ENCODE results near the gene GPR45. TPM values are rescaled to one million over a fixed set of nuclear protein-coding genes. Genes with fewer than 3 reads are reported as not detected.

GPR45 gene
- total RNA-seq, 4 donors from 2014 or later, result not detected

GRCh38 chr2:105258835-105259350, 17.4 kb downstream of the GPR45 start:
- Histone ChIP-seq H3K27ac (no peak overlapping the region), H3K4me3 (no peak overlapping the region), H3K27me3 (no peaks in the 10 kb centered on the region), H3K4me1 (no peaks in the 10 kb centered on the region), H3K9me3 (no peaks in the 10 kb centered on the region), H3K36me3 (peaks cover 0 to 19% (median 0%) of the 10 kb centered on the region in 3 donors)
- WGBS, 2 donors, result 82 to 94% methylated on average over 6 to 10 of the region's 10 CpGs
- TF ChIP-seq POLR2A (IDR thresholded peaks at IDR 0.05) (no peak), CTCF (IDR thresholded peaks at IDR 0.05) (no peak)
- no peak for DNase-seq
- intact Hi-C loops (cut with DNase I), result no loop called here

DNA sequence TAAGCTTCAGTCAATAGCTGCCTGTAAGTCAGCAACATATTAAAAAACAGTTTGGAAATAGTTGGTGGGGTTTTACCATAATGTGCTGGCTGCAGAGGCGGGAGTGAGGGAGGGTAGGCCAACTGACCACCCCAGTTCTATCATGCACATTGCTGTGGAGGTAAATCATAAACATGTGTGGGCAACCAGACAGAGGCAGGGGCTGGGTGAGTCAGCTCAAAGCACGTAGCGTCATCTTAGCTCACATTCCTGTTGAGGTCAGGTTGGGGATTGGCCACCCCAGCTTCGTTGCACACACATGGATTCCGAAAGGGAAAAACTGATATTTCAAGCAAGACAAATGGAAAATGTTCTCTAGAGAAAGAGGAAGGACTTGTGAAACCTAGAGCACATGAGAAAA, 19.5 kb downstream of the GPR45 start:
- no peak for DNase-seq
- Histone ChIP-seq H3K4me3 (no peak overlapping the region), H3K27ac (no peak overlapping the region), H3K9me3 (no peaks in the 10 kb centered on the region), H3K27me3 (no peaks in the 10 kb centered on the region), H3K36me3 (peaks cover 4 to 41% (median 4%) of the 10 kb centered on the region in 3 donors), H3K4me1 (no peaks in the 10 kb centered on the region)
- TF ChIP-seq CTCF (IDR thresholded peaks at IDR 0.05) (no peak), POLR2A (IDR thresholded peaks at IDR 0.05) (no peak)
- intact Hi-C loops (cut with DNase I), result no loop called here
- 61 to 66% methylated on average over 5 of the region's 5 CpGs for WGBS, 2 donors

DNA sequence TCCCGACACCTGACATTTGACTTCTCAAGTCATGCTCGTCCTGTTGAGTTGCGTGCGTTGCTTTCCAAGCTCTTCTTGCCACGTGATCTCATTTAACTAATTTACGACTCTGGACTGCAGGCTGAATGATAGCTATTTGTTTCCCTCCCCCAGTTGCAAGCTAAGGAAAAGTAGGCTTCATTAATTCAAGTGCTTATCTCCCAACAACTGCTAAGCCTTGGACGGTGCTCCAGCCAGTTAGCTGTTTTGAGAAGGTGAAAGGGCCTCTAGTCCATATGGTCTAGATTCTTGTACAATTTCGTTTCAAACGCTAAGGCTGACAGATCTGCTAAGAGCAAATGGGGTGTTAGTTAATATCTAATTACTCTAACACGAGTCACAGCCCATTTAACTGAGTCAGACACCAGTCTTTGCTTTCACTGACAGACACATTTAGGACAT, 21.1 kb downstream of the GPR45 start:
- TF ChIP-seq CTCF (IDR thresholded peaks at IDR 0.05), result no peak
- no peak for TF ChIP-seq POLR2A (IDR thresholded peaks at IDR 0.05)
- Histone ChIP-seq H3K4me1 (no peaks in the 10 kb centered on the region), H3K36me3 (peaks cover 6 to 57% (median 11%) of the 10 kb centered on the region in 3 donors), H3K27ac (no peak overlapping the region), H3K9me3 (no peaks in the 10 kb centered on the region), H3K27me3 (no peaks in the 10 kb centered on the region), H3K4me3 (no peak overlapping the region)
- WGBS, 2 donors, result 77 to 85% methylated on average over 10 of the region's 10 CpGs
- DNase-seq, result no peak
- intact Hi-C loops (cut with DNase I), result no loop called here

DNA sequence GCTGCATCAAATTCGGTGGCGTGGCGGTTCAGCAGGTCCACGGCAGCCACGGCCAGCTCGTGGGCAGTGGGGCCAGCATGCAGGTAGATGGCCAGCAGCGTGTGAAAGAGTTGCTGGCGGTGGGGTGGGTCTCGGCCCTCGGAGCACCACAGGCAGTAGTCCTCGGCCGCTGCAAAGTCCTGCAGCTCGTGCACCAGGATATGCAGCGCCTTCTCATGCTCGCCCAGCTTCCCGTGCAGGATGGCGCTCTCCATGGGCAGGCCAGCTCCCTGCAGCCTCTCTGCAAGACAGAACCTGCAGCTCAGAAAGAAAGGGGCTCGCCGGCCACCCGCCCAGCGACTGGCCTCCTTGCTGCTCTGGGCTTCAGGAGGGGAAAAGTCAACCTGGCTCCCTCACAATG, 27.9 kb downstream of the GPR45 start:
- Histone ChIP-seq H3K36me3 (peaks cover 30 to 100% (median 41%) of the 10 kb centered on the region in 3 donors), H3K4me3 (no peak overlapping the region), H3K9me3 (no peaks in the 10 kb centered on the region), H3K27ac (no peak overlapping the region), H3K27me3 (no peaks in the 10 kb centered on the region), H3K4me1 (no peaks in the 10 kb centered on the region)
- no peak for DNase-seq
- WGBS, 2 donors, result 100% methylated on average over 2 to 4 of the region's 21 CpGs
- intact Hi-C loops (cut with DNase I), result no loop called here
- TF ChIP-seq POLR2A (IDR thresholded peaks at IDR 0.05) (no peak), CTCF (IDR thresholded peaks at IDR 0.05) (no peak)

DNA sequence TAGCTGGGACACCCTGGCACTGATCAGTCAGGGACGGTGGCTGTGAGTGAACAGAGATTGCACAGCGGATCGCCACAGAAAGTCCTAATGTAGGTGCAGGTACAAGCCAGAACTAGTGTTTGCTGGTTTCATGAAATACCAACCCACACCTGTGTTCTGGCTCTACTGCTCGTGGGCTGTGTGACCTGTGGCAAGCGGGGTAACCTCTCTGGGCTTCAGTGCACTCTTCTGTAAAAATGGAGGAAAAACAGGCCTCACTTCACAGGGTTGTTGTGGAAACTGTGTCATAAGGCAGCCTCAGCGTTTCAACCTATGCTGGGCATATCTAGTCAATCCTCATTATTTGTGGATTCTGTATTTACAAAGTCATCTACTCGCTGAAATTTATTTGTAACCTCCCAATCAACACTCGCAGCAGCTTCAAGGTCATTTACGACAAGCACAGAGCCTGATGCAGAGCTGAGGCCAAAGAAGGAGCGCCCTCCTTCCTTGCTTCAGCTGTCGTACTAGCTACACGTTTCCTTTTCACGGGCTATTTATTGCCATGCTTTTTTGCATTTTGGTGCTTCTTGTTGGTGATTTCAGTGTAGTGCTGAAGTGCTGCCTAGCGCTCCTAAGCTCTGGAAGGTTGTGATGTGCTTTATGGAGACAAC, 30.0 kb downstream of the GPR45 start:
- H3K4me3 ChIP-seq, result no peak overlapping the region
- H3K36me3 ChIP-seq, result peaks cover 32 to 100% (median 51%) of the 10 kb centered on the region in 3 donors
- 92 to 94% methylated on average over 12 to 13 of the region's 14 CpGs for WGBS, 2 donors
- H3K27ac ChIP-seq, result no peak overlapping the region
- no peaks in the 10 kb centered on the region for H3K27me3 ChIP-seq
- intact Hi-C loops (cut with DNase I), result no loop called here
- H3K9me3 ChIP-seq, result no peaks in the 10 kb centered on the region
- H3K4me1 ChIP-seq, result no peaks in the 10 kb centered on the region
- DNase-seq, result no peak
- TF ChIP-seq CTCF (IDR thresholded peaks at IDR 0.05), result no peak
- no peak for TF ChIP-seq POLR2A (IDR thresholded peaks at IDR 0.05)
